Measurements from ENCODE around the gene FAIM2.

Gene FAIM2

DNA sequence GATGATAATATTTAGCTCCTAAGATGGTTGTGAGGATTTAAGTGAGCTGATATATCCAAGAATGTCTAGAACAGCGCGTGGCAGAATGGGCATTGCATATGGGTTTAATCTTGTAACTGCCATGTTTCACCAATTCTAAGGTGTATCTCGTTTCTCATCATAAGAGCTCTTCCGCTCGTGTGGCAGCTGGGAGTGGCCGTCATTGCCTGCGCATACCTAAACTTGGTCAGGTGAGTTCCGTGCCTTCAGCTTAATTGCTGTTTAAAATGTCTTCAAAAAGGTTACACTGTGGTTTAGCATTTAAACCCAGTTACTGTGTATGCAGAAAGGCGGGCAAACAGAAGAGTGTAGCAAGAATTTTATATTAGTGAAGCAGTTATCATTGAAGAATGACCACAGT is 42.4 kb upstream of the FAIM2 start:
- no peaks in the 10 kb centered on the region for H3K9me3 ChIP-seq (ENCODE audit: control insufficient read depth, low read length)
- H3K4me1 ChIP-seq (ENCODE audit: control insufficient read depth, insufficient read depth, low read length), result peaks cover 26% of the 10 kb centered on the region
- peaks cover 5% of the 10 kb centered on the region for H3K27me3 ChIP-seq (replicated peaks; ENCODE audit: control insufficient read depth, insufficient read depth, low read length)
- peak overlapping the region; percentile 57 for H3K9ac ChIP-seq (ENCODE audit: low read length)
- H3K4me3 ChIP-seq (ENCODE audit: low read length), result no peak overlapping the region
- no peaks in the 10 kb centered on the region for H3K36me3 ChIP-seq (ENCODE audit: control insufficient read depth, insufficient read depth, low read length, severe bottlenecking)
- DNase-seq (ENCODE audit: low read depth), result no peak

DNA sequence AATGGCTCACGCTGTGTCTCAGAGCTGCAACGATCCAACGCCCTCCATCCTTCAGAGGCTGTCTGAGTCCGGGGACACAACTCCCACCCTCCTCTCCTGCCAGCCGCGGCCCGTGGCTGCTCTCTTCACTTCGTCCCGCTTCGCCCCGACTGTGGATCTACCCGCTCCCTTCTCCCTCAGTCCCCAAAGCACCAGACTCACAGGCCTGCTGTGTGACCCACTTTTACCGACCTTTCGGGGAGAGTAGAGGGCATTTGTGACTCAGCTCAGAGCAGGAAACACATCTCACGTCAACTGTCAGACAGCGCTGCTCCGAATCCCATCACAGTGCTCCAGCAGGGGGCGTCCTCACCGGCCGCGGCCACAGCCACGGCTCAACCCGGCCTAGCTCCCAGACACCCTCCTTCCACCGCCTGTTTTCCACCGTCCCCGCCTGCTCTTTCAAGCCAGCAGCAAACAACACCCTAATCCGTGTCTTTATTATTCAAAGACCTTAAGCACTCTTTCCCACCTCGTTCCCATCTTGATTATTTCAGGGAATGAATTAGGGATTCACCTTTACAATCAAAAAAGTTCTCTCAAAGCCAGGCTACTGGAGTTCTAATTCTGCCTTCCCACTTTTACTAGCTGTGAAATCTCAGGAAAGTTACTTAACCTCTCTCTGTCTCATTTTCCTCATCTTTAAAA is 41.8 kb upstream of the FAIM2 start:
- Histone ChIP-seq H3K36me3 (ENCODE audit: control insufficient read depth, insufficient read depth, low read length, severe bottlenecking) (no peaks in the 10 kb centered on the region), H3K4me3 (ENCODE audit: low read length) (peak overlapping the region; percentile 51), H3K4me1 (ENCODE audit: control insufficient read depth, insufficient read depth, low read length) (peaks cover 26% of the 10 kb centered on the region), H3K9ac (ENCODE audit: low read length) (peak overlapping the region; percentile 57), H3K27me3 (replicated peaks; ENCODE audit: control insufficient read depth, insufficient read depth, low read length) (peaks cover 5% of the 10 kb centered on the region), H3K9me3 (ENCODE audit: control insufficient read depth, low read length) (no peaks in the 10 kb centered on the region)
- peak; percentile 92 for DNase-seq (ENCODE audit: low read depth)

DNA sequence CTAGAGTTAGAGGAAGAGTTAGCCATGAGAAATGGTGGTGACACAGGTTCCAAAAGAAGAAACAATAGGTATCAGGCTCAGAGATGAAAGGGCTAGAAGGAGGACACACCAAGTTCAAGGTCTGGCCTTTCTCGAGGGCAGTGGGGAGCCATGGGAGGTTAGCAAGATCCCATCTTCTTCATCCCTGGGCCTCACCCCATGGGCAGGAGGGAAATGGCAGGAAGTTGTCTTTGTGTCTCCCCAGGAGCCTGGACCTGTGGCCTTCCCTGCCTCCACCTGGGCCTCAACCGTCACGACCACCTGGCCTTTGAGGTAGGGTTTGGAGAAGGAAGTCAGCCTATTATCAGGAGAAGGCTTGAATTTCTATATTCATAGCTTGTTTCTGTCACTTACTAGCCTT is 41.0 kb upstream of the FAIM2 start:
- H3K4me1 ChIP-seq (ENCODE audit: control insufficient read depth, insufficient read depth, low read length), result peaks cover 28% of the 10 kb centered on the region

DNA sequence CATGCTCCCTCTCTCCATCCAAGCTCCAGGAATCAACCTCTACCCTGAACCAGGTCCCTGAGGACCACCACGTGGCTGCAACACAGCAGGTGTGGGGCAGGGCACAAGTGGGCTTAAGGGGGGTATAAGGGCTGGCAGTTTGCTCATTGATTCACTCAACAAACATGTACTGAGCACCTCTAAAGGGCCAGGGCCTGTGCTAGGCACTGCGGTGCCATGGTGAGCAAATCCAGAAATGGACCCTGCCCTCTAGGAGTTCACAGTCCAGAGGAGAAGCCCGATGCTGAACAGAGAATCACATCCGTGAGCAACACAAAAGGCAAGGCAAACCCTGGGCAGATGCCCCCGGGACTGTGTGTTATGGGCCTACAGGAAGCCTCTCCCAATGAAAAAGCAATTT is 40.3 kb upstream of the FAIM2 start:
- no peak overlapping the region for H3K4me3 ChIP-seq (ENCODE audit: low read length)
- H3K9me3 ChIP-seq (ENCODE audit: control insufficient read depth, low read length), result no peaks in the 10 kb centered on the region
- no peak for DNase-seq (ENCODE audit: low read depth)
- H3K4me1 ChIP-seq (ENCODE audit: control insufficient read depth, insufficient read depth, low read length), result peaks cover 33% of the 10 kb centered on the region
- H3K36me3 ChIP-seq (ENCODE audit: control insufficient read depth, insufficient read depth, low read length, severe bottlenecking), result no peaks in the 10 kb centered on the region
- H3K9ac ChIP-seq (ENCODE audit: low read length), result no peak overlapping the region
- no peaks in the 10 kb centered on the region for H3K27me3 ChIP-seq (replicated peaks; ENCODE audit: control insufficient read depth, insufficient read depth, low read length)

More for the DNA sequence above, 41.0 kb upstream of the FAIM2 start:
- no peak overlapping the region for H3K9ac ChIP-seq (ENCODE audit: low read length)
- H3K27me3 ChIP-seq (replicated peaks; ENCODE audit: control insufficient read depth, insufficient read depth, low read length), result peaks cover 5% of the 10 kb centered on the region
- no peak for DNase-seq (ENCODE audit: low read depth)
- H3K4me3 ChIP-seq (ENCODE audit: low read length), result no peak overlapping the region
- H3K9me3 ChIP-seq (ENCODE audit: control insufficient read depth, low read length), result no peaks in the 10 kb centered on the region
- no peaks in the 10 kb centered on the region for H3K36me3 ChIP-seq (ENCODE audit: control insufficient read depth, insufficient read depth, low read length, severe bottlenecking)

DNA sequence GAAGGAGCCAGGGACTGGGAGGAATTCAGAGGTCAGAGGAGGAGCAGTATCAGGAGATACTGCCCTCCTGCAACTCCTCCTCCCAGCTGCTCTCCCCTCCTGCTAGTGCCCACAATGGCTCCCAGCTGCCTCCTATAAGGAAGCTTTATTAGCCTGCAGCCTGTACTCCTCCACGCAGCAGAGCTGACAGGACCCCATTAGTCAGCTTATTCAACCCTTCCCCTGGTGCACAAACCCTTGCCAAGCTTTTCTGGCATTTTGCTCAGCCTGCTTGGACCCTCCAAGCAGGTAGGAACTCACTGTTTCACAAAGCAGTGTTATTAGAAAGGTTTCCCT is 39.9 kb upstream of the FAIM2 start:
- Histone ChIP-seq H3K36me3 (ENCODE audit: control insufficient read depth, insufficient read depth, low read length, severe bottlenecking) (no peaks in the 10 kb centered on the region), H3K9ac (ENCODE audit: low read length) (no peak overlapping the region), H3K4me3 (ENCODE audit: low read length) (no peak overlapping the region), H3K4me1 (ENCODE audit: control insufficient read depth, insufficient read depth, low read length) (peaks cover 33% of the 10 kb centered on the region), H3K27me3 (replicated peaks; ENCODE audit: control insufficient read depth, insufficient read depth, low read length) (no peaks in the 10 kb centered on the region), H3K9me3 (ENCODE audit: control insufficient read depth, low read length) (no peaks in the 10 kb centered on the region)
- DNase-seq (ENCODE audit: low read depth), result no peak

- H3K36me3 ChIP-seq (ENCODE audit: control insufficient read depth, insufficient read depth, low read length, severe bottlenecking), result no peaks in the 10 kb centered on the region
- no peaks in the 10 kb centered on the region for H3K9me3 ChIP-seq (ENCODE audit: control insufficient read depth, low read length)
- no peak for DNase-seq (ENCODE audit: low read depth)
- H3K4me1 ChIP-seq (ENCODE audit: control insufficient read depth, insufficient read depth, low read length), result peaks cover 34% of the 10 kb centered on the region
- H3K9ac ChIP-seq (ENCODE audit: low read length), result no peak overlapping the region
- H3K4me3 ChIP-seq (ENCODE audit: low read length), result no peak overlapping the region
- H3K27me3 ChIP-seq (replicated peaks; ENCODE audit: control insufficient read depth, insufficient read depth, low read length), result no peaks in the 10 kb centered on the region
These were observed 39.4 kb upstream of the FAIM2 start for GRCh38 chr12:49942921-49943624.

- H3K9ac ChIP-seq (ENCODE audit: low read length), result no peak overlapping the region
- H3K9me3 ChIP-seq (ENCODE audit: control insufficient read depth, low read length), result no peaks in the 10 kb centered on the region
- no peak for DNase-seq (ENCODE audit: low read depth)
- H3K36me3 ChIP-seq (ENCODE audit: control insufficient read depth, insufficient read depth, low read length, severe bottlenecking), result no peaks in the 10 kb centered on the region
- H3K4me3 ChIP-seq (ENCODE audit: low read length), result no peak overlapping the region
- H3K4me1 ChIP-seq (ENCODE audit: control insufficient read depth, insufficient read depth, low read length), result peaks cover 39% of the 10 kb centered on the region
- no peaks in the 10 kb centered on the region for H3K27me3 ChIP-seq (replicated peaks; ENCODE audit: control insufficient read depth, insufficient read depth, low read length)
These were observed 38.8 kb upstream of the FAIM2 start for GRCh38 chr12:49942512-49942893.

- Histone ChIP-seq H3K9me3 (ENCODE audit: control insufficient read depth, low read length) (no peaks in the 10 kb centered on the region), H3K9ac (ENCODE audit: low read length) (no peak overlapping the region), H3K27me3 (replicated peaks; ENCODE audit: control insufficient read depth, insufficient read depth, low read length) (no peaks in the 10 kb centered on the region), H3K36me3 (ENCODE audit: control insufficient read depth, insufficient read depth, low read length, severe bottlenecking) (no peaks in the 10 kb centered on the region), H3K4me3 (ENCODE audit: low read length) (no peak overlapping the region), H3K4me1 (ENCODE audit: control insufficient read depth, insufficient read depth, low read length) (peaks cover 40% of the 10 kb centered on the region)
- no peak for DNase-seq (ENCODE audit: low read depth)
These were observed 38.1 kb upstream of the FAIM2 start for GRCh38 chr12:49941556-49942511.

DNA sequence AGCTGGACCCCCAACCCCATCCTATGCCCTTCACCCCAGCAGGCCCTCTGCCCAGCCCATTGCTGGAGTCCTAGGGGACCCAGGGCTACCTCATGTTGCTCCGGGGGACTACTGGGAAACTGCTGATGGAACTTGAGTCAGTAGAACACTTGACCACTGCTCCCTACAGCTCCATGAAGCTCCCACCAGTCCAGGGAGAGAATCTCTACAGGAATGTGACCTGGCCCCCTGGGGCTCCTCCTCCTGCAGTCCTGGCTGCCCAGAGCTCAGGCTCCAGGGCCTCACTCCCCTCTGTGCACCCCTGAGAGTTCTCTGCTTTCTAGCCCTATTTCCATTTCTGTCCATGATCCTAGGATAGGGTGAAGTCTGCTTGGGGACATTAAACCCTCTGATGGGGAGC is 36.0 kb upstream of the FAIM2 start:
- DNase-seq (ENCODE audit: low read depth), result no peak
- Histone ChIP-seq H3K9me3 (ENCODE audit: control insufficient read depth, low read length) (no peaks in the 10 kb centered on the region), H3K4me3 (ENCODE audit: low read length) (no peak overlapping the region), H3K4me1 (ENCODE audit: control insufficient read depth, insufficient read depth, low read length) (peaks cover 22% of the 10 kb centered on the region), H3K36me3 (ENCODE audit: control insufficient read depth, insufficient read depth, low read length, severe bottlenecking) (no peaks in the 10 kb centered on the region), H3K9ac (ENCODE audit: low read length) (no peak overlapping the region), H3K27me3 (replicated peaks; ENCODE audit: control insufficient read depth, insufficient read depth, low read length) (no peaks in the 10 kb centered on the region)

DNA sequence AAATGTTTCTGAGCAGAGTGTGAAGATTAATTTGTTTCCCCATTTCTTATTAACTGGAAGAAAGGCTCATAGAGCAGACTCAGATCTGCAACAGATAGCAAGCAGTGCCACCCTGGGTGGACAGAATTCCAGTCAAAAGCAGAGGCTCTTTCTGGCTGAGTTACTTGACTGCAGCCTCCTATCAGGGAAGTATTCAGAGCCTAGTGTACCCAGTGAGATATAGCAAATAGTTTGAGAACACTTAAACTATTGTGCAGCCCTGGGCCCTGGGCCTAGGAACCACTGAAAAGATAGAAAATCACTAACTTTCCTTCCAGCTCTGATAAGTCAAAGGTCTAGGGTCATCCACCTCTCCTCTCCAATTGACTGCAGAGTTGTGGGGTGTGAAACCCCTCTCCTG is 35.6 kb upstream of the FAIM2 start:
- H3K4me3 ChIP-seq (ENCODE audit: low read length), result no peak overlapping the region
- DNase-seq (ENCODE audit: low read depth), result no peak
- H3K36me3 ChIP-seq (ENCODE audit: control insufficient read depth, insufficient read depth, low read length, severe bottlenecking), result no peaks in the 10 kb centered on the region
- H3K27me3 ChIP-seq (replicated peaks; ENCODE audit: control insufficient read depth, insufficient read depth, low read length), result no peaks in the 10 kb centered on the region
- H3K9me3 ChIP-seq (ENCODE audit: control insufficient read depth, low read length), result no peaks in the 10 kb centered on the region
- H3K9ac ChIP-seq (ENCODE audit: low read length), result no peak overlapping the region
- H3K4me1 ChIP-seq (ENCODE audit: control insufficient read depth, insufficient read depth, low read length), result peaks cover 19% of the 10 kb centered on the region

DNA sequence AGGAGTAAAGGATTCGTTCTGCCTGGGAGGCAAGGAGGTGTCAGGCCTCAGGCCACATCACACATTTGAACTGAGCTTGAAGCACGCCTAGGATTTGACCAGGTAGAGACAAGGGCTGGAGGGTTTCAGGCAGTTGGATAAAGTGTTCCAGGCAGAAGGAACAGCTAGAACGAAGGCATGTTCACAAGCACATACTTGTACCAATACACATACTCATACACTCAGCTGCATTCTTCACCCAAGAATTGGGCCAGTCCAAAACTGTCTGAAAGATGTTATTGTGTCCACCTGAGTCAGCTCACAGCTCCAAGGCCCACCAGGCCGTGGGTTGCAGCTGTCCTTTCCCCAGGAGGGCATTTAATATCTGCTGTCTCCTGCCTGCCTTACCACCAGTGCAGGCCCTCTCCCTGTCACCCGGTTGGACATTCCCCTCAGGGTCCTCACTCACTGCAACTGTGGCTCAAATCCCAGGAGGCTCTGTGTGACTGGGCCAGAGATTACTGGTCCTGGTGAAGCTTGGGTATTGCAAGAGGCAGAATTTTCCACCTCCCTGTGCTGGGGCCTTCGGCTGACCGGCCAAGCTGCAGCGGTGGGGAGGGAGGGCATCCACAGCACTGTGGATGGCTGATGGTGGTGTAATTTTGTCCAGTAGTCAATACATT is 34.1 kb upstream of the FAIM2 start:
- no peaks in the 10 kb centered on the region for H3K27me3 ChIP-seq (replicated peaks; ENCODE audit: control insufficient read depth, insufficient read depth, low read length)
- H3K9me3 ChIP-seq (ENCODE audit: control insufficient read depth, low read length), result no peaks in the 10 kb centered on the region
- H3K4me3 ChIP-seq (ENCODE audit: low read length), result no peak overlapping the region
- H3K4me1 ChIP-seq (ENCODE audit: control insufficient read depth, insufficient read depth, low read length), result peaks cover 19% of the 10 kb centered on the region
- H3K9ac ChIP-seq (ENCODE audit: low read length), result no peak overlapping the region
- no peak for DNase-seq (ENCODE audit: low read depth)
- H3K36me3 ChIP-seq (ENCODE audit: control insufficient read depth, insufficient read depth, low read length, severe bottlenecking), result no peaks in the 10 kb centered on the region

All from adipocyte (in vitro differentiated cells).